Measurements from ENCODE around the gene GINS2. TPM values are rescaled to one million over a fixed set of nuclear protein-coding genes. Genes with fewer than 3 reads are reported as not detected.
A peak's percentile ranks its signal among the peaks of the same experiment; 100 is the strongest.

Gene GINS2
- total and polyA plus RNA-seq, 2 experiments from 2014 or later: 40.5 to 44.4 TPM

DNA sequence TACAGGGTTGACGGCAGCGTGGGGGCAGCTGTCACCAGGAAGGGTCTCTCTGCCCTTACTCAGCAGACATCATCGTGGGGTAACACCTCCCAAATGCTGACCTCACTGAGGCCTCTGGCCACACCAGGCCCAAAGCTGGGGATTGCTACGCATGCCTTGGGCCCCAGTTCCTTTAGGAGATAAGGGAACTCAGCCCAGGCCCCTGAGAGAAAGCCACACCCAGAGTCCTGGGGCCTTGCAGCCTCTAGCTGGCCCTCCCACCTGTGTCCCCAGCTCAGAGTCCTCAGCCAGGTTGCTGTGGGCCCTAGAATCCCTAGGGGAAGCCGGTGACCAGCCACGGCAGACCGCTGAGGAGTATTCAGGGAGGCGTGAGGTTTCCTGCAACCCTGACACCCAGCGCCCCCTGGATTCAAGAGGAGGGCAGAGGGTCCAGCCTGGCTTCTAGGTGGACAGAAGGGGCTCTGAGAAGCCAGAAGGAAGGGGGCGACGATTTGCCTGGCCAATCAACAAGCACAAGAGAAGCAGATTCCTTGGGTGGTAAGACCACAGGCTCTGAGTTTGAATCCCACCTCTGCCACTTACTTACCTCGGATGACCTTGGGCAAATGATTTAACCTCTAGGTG is 10.3 kb upstream of the GINS2 start:
- Mint-ChIP-seq H3K4me3 (no peak overlapping the region), H3K27ac (no peak overlapping the region), H3K36me3 (ENCODE audit: low read depth) (no peaks in the 10 kb centered on the region), H3K4me1 (peaks cover 6% of the 10 kb centered on the region), H3K27me3 (ENCODE audit: insufficient read depth, low read depth, poor library complexity) (peaks cover 16% of the 10 kb centered on the region), H3K9me3 (no peaks in the 10 kb centered on the region)
- H3K27me3 ChIP-seq (ENCODE audit: insufficient read depth): no peaks in the 10 kb centered on the region
- TF ChIP-seq CTCF (conservative IDR thresholded peaks at IDR 0.05; ENCODE audit: low read depth in 2 of 2): peak; percentile 52 to 72
- TF ChIP-seq EZH2 (IDR thresholded peaks at IDR 0.05; ENCODE audit: low read depth, unreplicated experiment): no peak
- no peaks in the 10 kb centered on the region for H3K79me2 ChIP-seq (replicated peaks; ENCODE audit: insufficient read depth)
- no peaks in the 10 kb centered on the region for H3K4me1 ChIP-seq (ENCODE audit: insufficient read depth)
- H3K9me2 ChIP-seq (ENCODE audit: insufficient read depth): no peaks in the 10 kb centered on the region
- peak; percentile 80 for ATAC-seq
- H3K4me3 ChIP-seq: no peak overlapping the region
- no peak overlapping the region for H3K27ac ChIP-seq (ENCODE audit: low read depth)
- H3K36me3 ChIP-seq (ENCODE audit: insufficient read depth): no peaks in the 10 kb centered on the region
- H2AFZ ChIP-seq: no peak overlapping the region
- peak; percentile 78 for DNase-seq (ENCODE audit: low spot score)
- H4K20me1 ChIP-seq (replicated peaks; ENCODE audit: insufficient read depth): no peaks in the 10 kb centered on the region
- H3F3A ChIP-seq (replicated peaks; ENCODE audit: low read depth): peaks cover 8% of the 10 kb centered on the region; the same call in 1 of the 2 replicates
- H3K4me2 ChIP-seq: no peak overlapping the region

GRCh38 chr16:85698459-85698891 is 9.7 kb upstream of the GINS2 start:
- peaks cover 6% of the 10 kb centered on the region for H3K4me1 Mint-ChIP-seq
- Histone ChIP-seq H3F3A (replicated peaks; ENCODE audit: low read depth) (peaks cover 8% of the 10 kb centered on the region; the same call in 1 of the 2 replicates), H4K20me1 (replicated peaks; ENCODE audit: insufficient read depth) (no peaks in the 10 kb centered on the region), H3K4me3 (no peak overlapping the region), H3K4me1 (ENCODE audit: insufficient read depth) (no peaks in the 10 kb centered on the region), H2AFZ (no peak overlapping the region), H3K36me3 (ENCODE audit: insufficient read depth) (no peaks in the 10 kb centered on the region), H3K9me2 (ENCODE audit: insufficient read depth) (no peaks in the 10 kb centered on the region), H3K27me3 (ENCODE audit: insufficient read depth) (no peaks in the 10 kb centered on the region), H3K79me2 (replicated peaks; ENCODE audit: insufficient read depth) (no peaks in the 10 kb centered on the region), H3K27ac (ENCODE audit: low read depth) (no peak overlapping the region), H3K4me2 (no peak overlapping the region)
- H3K27me3 Mint-ChIP-seq (ENCODE audit: insufficient read depth, low read depth, poor library complexity): peaks cover 16% of the 10 kb centered on the region
- DNase-seq (ENCODE audit: low spot score) (no peak), ATAC-seq (no peak)
- H3K36me3 Mint-ChIP-seq (ENCODE audit: low read depth): no peaks in the 10 kb centered on the region
- no peak overlapping the region for H3K27ac Mint-ChIP-seq
- no peaks in the 10 kb centered on the region for H3K9me3 Mint-ChIP-seq
- H3K4me3 Mint-ChIP-seq: no peak overlapping the region
- TF ChIP-seq ZNF331 (CRISPR knock-in tag; IDR thresholded peaks at IDR 0.05; ENCODE audit: low read depth) (no peak), EZH2 (IDR thresholded peaks at IDR 0.05; ENCODE audit: low read depth, unreplicated experiment) (no peak), JUNB (IDR thresholded peaks at IDR 0.05; ENCODE audit: unreplicated experiment) (no peak), CTCF (conservative IDR thresholded peaks at IDR 0.05; ENCODE audit: low read depth in 2 of 2) (no peak), NANOG (IDR thresholded peaks at IDR 0.05; ENCODE audit: borderline replicate concordance) (no peak)
- TF ChIP-seq, protein P1, sequence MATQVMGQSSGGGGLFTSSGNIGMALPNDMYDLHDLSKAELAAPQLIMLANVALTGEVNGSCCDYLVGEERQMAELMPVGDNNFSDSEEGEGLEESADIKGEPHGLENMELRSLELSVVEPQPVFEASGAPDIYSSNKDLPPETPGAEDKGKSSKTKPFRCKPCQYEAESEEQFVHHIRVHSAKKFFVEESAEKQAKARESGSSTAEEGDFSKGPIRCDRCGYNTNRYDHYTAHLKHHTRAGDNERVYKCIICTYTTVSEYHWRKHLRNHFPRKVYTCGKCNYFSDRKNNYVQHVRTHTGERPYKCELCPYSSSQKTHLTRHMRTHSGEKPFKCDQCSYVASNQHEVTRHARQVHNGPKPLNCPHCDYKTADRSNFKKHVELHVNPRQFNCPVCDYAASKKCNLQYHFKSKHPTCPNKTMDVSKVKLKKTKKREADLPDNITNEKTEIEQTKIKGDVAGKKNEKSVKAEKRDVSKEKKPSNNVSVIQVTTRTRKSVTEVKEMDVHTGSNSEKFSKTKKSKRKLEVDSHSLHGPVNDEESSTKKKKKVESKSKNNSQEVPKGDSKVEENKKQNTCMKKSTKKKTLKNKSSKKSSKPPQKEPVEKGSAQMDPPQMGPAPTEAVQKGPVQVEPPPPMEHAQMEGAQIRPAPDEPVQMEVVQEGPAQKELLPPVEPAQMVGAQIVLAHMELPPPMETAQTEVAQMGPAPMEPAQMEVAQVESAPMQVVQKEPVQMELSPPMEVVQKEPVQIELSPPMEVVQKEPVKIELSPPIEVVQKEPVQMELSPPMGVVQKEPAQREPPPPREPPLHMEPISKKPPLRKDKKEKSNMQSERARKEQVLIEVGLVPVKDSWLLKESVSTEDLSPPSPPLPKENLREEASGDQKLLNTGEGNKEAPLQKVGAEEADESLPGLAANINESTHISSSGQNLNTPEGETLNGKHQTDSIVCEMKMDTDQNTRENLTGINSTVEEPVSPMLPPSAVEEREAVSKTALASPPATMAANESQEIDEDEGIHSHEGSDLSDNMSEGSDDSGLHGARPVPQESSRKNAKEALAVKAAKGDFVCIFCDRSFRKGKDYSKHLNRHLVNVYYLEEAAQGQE (IDR thresholded peaks at IDR 0.05; ENCODE audit: unreplicated experiment): no peak
